ENCODE measurements around the gene RABGEF1. TPM values are rescaled to one million over a fixed set of nuclear protein-coding genes. Genes with fewer than 3 reads are reported as not detected.
"Not testable (repeated sequence)": the region's sequence is repeated elsewhere in the genome, so short reads cannot be mapped to it uniquely, and the experiment has no call there.

Gene RABGEF1
- total RNA-seq, 2 experiments from 2014 or later = 18.2 to 25.5 TPM

- no peak for TF ChIP-seq CTCF (conservative IDR thresholded peaks at IDR 0.05; ENCODE audit: low read length)
- no peak for TF ChIP-seq EZH2phosphoT487 (IDR thresholded peaks at IDR 0.05; ENCODE audit: borderline replicate concordance, low read depth, low read length)
- no peak overlapping the region for H3K27ac ChIP-seq (ENCODE audit: low read depth, low read length, poor library complexity, severe bottlenecking)
- H3K4me2 ChIP-seq (ENCODE audit: low read length) = no peak overlapping the region
- H3K79me2 ChIP-seq (ENCODE audit: insufficient read depth, low read depth, low read length) = peaks cover 8% of the 10 kb centered on the region; the same call in 1 of the 2 replicates
- CTCF ChIA-PET (ENCODE audit: unreplicated experiment) = no interaction called here
- DNase-seq (ENCODE audit: low spot score) = no peak
- peaks cover 17% of the 10 kb centered on the region for H3K4me1 ChIP-seq (ENCODE audit: insufficient read depth, low read length, poor library complexity, severe bottlenecking)
- peaks cover 4% of the 10 kb centered on the region; the same call in 1 of the 2 replicates for H3K9me3 ChIP-seq (ENCODE audit: low read length)
- H4K20me1 ChIP-seq (ENCODE audit: insufficient read depth, low read length) = no peaks in the 10 kb centered on the region
- H2AFZ ChIP-seq (ENCODE audit: low read length) = no peak overlapping the region
- H3K4me3 ChIP-seq (ENCODE audit: low read depth, low read length, poor library complexity, severe bottlenecking) = no peak overlapping the region
- POLR2A ChIA-PET = no interaction called here
- no peaks in the 10 kb centered on the region for H3K36me3 ChIP-seq (ENCODE audit: insufficient read depth, low read length)
- H3K9me2 ChIP-seq (ENCODE audit: insufficient read depth, low read length) = no peaks in the 10 kb centered on the region
- intact Hi-C loops (cut with micrococcal nuclease; ENCODE audit: unreplicated experiment) = loop anchor here (5.0 kb wide), 1 partner anchor 100 kb away; the partner anchor contains the start of gene RABGEF1
- no TSS peak for BruUV-seq (replicated peaks)
These were observed 101.4 kb downstream of the RABGEF1 start for GRCh38 chr7:66841898-66842297.

GRCh38 chr7:66843492-66843891 is 103.0 kb downstream of the RABGEF1 start:
- H4K20me1 ChIP-seq (ENCODE audit: insufficient read depth, low read length); DNase-seq (ENCODE audit: low spot score); H3K36me3 ChIP-seq (ENCODE audit: insufficient read depth, low read length); H2AFZ ChIP-seq (ENCODE audit: low read length); CTCF ChIA-PET (ENCODE audit: unreplicated experiment); H3K9me2 ChIP-seq (ENCODE audit: insufficient read depth, low read length); H3K27ac ChIP-seq (ENCODE audit: low read depth, low read length, poor library complexity, severe bottlenecking); BruUV-seq (replicated peaks); H3K9me3 ChIP-seq (ENCODE audit: low read length); H3K79me2 ChIP-seq (ENCODE audit: insufficient read depth, low read depth, low read length): not testable (repeated sequence)
- Histone ChIP-seq H3K4me2 (ENCODE audit: low read length) (peak overlapping the region; percentile 76), H3K4me1 (ENCODE audit: insufficient read depth, low read length, poor library complexity, severe bottlenecking) (peaks cover 17% of the 10 kb centered on the region), H3K4me3 (ENCODE audit: low read depth, low read length, poor library complexity, severe bottlenecking) (peak overlapping the region; percentile 88)
- intact Hi-C loops (cut with micrococcal nuclease; ENCODE audit: unreplicated experiment) = loop anchor here (5.0 kb wide), 1 partner anchor 101 kb away; the partner anchor contains the start of gene RABGEF1
- POLR2A ChIA-PET = interaction anchor here (1.8 to 2.2 kb wide), 2 partner anchors 68 to 350 kb away, joined by 3 to 5 read pairs; no protein-coding TSS in a partner anchor

GRCh38 chr7:66844552-66845378 is 104.2 kb downstream of the RABGEF1 start:
- TF ChIP-seq CTCF (conservative IDR thresholded peaks at IDR 0.05; ENCODE audit: low read length) = 0 out of 2 replicates have a peak, but pooled peaks have one; percentile 28
- TF ChIP-seq EZH2phosphoT487 (IDR thresholded peaks at IDR 0.05; ENCODE audit: borderline replicate concordance, low read depth, low read length) = no peak
- intact Hi-C loops (cut with micrococcal nuclease; ENCODE audit: unreplicated experiment) = loop anchor here (1.0 to 5.0 kb wide), 3 partner anchors 78 to 151 kb away; partner anchors contain the start of genes RABGEF1, SBDS and TMEM248
- H3K4me2 ChIP-seq (ENCODE audit: low read length) = peak overlapping the region; percentile 83
- CTCF ChIA-PET (ENCODE audit: unreplicated experiment) = interaction anchor here (0.5 to 0.6 kb wide), 3 partner anchors 167 to 312 kb away, joined by 3 to 5 read pairs (median 4); no protein-coding TSS in a partner anchor
- peaks cover 17% of the 10 kb centered on the region for H3K4me1 ChIP-seq (ENCODE audit: insufficient read depth, low read length, poor library complexity, severe bottlenecking)
- H3K79me2 ChIP-seq (ENCODE audit: insufficient read depth, low read depth, low read length) = peaks cover 8% of the 10 kb centered on the region; the same call in 1 of the 2 replicates
- peak overlapping the region; percentile 86 for H2AFZ ChIP-seq (ENCODE audit: low read length)
- H3K27ac ChIP-seq (ENCODE audit: low read depth, low read length, poor library complexity, severe bottlenecking) = peak overlapping the region; percentile 42
- H3K4me3 ChIP-seq (ENCODE audit: low read depth, low read length, poor library complexity, severe bottlenecking) = peak overlapping the region; percentile 88
- POLR2A ChIA-PET = interaction anchor here (0.5 to 2.2 kb wide), 13 partner anchors 14 to 512 kb away, joined by 3 to 11 read pairs (median 3); partner anchors contain the start of genes SBDS and TYW1
- DNase-seq (ENCODE audit: low spot score) = peak; percentile 99
- no peaks in the 10 kb centered on the region for H3K9me2 ChIP-seq (ENCODE audit: insufficient read depth, low read length)
- H3K9me3 ChIP-seq (ENCODE audit: low read length) = no peaks in the 10 kb centered on the region
- H3K36me3 ChIP-seq (ENCODE audit: insufficient read depth, low read length) = no peaks in the 10 kb centered on the region
- BruUV-seq (replicated peaks) = no TSS peak
- no peaks in the 10 kb centered on the region for H4K20me1 ChIP-seq (ENCODE audit: insufficient read depth, low read length)

All from OCI-LY7 (cell line).